Activated effector memory CD4-positive, alpha-beta T cell treated with anti-CD3 and anti-CD28 coated beads, Interleukin-2, amount 50 U/mL, for 16 hours (primary cell): ENCODE results near the gene CCDC149.

Experiments
- DNase-seq: peaks from one replicate; pipeline ENCODE4 v3.0.0-alpha.2; 2020

The CCDC149 gene

GRCh38 chr4:24772061-24772705, 140.7 kb downstream of the CCDC149 start:
- no peak for DNase-seq

- no peak for DNase-seq
Observed at GRCh38 chr4:24771241-24771640, 141.6 kb downstream of the CCDC149 start.

GRCh38 chr4:24770667-24771066, 142.2 kb downstream of the CCDC149 start:
- DNase-seq = no peak

DNA sequence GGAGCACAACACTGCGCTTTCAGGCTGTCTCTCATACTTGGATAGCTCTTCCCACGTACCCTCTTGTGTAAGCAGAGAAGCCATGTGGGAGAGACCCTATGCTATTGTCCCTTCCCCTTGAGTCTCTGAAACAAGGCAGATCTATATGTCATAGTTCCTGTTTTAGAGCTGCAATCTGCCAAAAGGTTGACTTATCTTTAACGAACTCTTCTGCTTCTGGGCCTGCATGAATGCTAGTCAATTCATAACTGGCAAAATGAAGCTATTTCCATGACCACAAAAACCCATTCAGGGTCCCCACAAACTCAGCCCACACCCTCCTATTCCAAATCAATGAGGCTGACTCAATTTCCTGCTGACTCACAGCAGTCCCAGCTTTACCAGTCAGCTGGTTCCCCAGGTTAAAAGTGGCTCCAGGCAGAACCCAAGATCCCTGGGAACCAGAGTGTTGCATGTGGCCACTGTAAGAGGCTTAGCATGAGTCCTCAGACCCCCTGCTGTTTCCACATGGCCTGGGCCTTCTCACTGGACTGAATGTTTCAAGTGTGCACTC, 142.7 kb downstream of the CCDC149 start:
- DNase-seq = no peak

- DNase-seq = no peak
Observed at GRCh38 chr4:24769571-24769970, 143.3 kb downstream of the CCDC149 start.

DNA sequence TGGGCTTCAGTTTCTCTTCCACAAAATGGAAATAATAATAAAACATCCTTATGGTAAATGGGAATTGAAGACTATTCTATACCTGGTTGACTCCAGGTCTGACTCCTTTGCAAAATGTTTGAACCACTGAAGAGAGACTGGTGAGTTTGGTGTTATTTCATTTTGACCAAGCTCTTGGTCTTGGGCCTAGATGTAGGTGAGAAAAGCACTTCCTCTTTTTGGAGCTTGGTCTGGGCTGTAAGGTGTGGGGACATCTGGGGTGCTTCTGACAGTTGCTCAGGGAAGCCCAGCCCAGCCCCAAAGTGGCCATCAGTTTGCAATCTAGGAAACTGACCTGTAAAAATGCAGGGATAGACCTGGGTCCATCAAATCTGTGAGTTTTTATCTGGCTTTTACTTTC, 144.2 kb downstream of the CCDC149 start:
- DNase-seq = no peak

DNA sequence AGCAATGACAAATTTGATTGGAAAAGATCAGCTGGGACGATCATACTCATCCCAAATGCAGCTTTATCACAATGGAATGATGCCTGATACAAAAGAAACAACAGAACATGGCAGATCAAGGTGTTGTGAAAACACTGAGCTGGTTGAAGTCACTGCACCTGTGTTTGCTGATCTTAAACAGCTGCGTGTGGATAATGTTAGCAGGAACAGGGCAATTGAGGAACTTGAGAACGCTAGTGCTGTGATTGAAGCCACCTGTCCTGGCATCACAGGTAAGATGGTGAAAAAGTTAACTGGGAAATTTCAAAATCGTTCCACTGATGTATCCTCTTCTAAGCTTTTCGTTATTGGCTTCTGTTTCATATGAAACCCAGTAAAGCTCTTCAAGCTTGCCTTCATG, 144.8 kb downstream of the CCDC149 start:
- no peak for DNase-seq

DNA sequence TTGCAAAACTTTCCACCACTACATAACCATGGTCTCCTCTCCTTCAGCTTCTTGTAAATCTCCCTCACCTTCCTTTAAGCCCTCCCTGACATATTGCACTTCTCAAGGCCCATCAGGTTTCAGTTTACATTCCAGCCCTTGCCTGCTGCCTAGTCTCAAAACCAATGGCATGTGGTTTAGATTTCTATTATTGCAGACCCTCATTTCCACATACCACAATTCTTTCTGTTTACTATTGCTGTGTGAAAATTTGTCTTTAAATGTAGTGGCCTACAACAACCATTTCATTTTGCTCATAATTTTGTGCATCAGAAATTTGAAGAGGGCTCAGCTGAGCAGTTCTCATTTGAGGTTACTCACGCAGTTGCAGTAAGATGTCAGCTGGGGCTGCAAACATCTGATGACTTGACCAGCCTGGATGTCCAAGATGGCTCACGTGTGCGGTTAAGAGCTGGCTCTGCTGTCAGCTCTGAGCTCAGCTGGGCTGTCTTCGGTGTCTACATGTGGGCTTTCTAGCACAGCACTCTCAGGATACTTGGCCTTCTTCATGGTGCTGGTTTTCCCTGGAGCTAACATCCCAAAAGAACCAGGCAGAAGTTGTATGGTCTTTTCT, 147.4 kb downstream of the CCDC149 start:
- DNase-seq = no peak

- DNase-seq = no peak
Observed at GRCh38 chr4:24764345-24764744, 148.5 kb downstream of the CCDC149 start.

GRCh38 chr4:24763631-24764297, 149.1 kb downstream of the CCDC149 start:
- DNase-seq = no peak
